HG03045 (cell line): ENCODE results near the gene IL1RAPL1.

Experiments
- ATAC-seq: cut with Tn5 transposase; IDR thresholded peaks from one replicate; pipeline ENCODE4 v1.9.1; 2021; ENCODE audit warnings: mild to moderate bottlenecking, moderate library complexity; ENCODE audit not compliant: unreplicated experiment

IL1RAPL1 gene

DNA sequence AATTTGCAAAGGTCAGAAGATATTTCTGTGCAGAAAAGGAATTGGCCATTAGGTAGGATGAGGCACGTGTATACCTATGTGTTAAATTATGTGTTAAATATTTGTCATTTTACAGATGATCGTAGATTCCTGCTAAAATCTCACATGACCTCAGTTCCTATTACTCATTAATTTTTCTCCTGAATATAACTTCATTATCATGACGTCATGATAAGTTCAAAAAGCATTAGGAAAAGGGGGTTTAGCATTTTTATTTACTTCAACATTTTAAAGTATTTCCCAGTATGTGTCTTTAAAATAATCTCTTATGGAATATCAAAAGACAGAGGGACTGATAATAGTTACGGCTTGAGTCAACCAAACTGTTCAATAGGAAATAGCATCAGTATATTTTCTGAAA is 372.8 kb downstream of the IL1RAPL1 start:
- ATAC-seq = no peak

DNA sequence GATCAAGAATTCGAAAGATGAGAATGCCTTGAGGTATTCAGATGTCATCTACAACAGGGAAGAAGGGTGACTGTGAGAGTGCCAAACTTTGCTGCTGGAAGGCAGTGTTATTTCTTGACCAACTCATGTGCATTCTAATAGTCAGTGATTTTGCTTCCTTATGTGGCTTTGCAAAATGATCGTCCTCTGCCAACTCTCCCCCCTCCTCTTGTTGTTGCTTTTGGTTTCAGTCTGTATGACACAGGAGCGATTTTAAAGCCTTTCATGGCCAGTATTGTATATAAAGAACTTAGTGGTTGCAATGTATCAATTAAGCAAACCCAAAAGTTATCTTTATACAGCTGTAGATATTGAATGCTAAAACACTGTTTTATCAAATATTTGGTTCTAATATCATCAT is 379.1 kb downstream of the IL1RAPL1 start:
- no peak for ATAC-seq

- no peak for ATAC-seq
Observed at GRCh38 chrX:28969126-28969525, 381.9 kb downstream of the IL1RAPL1 start.

- ATAC-seq = no peak
Observed at GRCh38 chrX:28979877-28980276, 392.6 kb downstream of the IL1RAPL1 start.

DNA sequence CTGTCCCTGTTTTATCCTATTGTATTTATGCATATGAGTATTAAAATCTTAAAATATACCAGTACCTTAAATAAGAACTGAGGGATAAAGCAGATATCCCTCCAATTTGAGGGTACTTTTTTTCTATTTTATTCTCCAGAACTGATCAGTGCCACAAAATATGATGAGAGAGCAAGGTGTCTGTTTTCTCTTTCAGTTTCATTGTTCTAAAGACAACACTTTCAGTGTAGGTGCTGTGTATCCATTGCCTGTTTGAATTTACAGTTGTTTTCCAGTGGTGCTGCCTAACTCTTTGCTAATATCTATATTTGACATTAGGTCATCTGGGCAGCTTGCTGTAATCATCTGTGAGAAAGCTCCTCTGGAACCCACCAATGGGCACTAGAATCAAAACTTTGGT is 394.7 kb downstream of the IL1RAPL1 start:
- ATAC-seq = no peak

DNA sequence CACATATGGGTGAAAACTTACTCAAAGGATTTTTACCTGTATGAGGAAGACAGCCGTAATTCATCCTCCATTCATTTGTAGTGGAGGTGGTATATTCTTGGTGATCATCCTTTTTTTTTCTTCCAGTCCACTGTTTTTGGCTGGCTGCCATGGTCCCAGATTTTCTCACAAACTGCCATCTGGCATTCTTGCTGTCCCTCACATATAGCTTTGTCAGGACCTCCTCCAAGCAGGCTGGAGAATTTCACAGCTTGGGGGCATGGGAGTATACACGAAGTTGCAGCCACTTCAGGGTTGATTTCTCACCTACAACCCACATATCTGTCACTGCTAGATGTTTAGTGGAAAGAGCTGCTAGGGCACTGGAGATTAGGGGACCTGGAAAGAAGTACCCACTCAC is 401.0 kb downstream of the IL1RAPL1 start:
- no peak for ATAC-seq

DNA sequence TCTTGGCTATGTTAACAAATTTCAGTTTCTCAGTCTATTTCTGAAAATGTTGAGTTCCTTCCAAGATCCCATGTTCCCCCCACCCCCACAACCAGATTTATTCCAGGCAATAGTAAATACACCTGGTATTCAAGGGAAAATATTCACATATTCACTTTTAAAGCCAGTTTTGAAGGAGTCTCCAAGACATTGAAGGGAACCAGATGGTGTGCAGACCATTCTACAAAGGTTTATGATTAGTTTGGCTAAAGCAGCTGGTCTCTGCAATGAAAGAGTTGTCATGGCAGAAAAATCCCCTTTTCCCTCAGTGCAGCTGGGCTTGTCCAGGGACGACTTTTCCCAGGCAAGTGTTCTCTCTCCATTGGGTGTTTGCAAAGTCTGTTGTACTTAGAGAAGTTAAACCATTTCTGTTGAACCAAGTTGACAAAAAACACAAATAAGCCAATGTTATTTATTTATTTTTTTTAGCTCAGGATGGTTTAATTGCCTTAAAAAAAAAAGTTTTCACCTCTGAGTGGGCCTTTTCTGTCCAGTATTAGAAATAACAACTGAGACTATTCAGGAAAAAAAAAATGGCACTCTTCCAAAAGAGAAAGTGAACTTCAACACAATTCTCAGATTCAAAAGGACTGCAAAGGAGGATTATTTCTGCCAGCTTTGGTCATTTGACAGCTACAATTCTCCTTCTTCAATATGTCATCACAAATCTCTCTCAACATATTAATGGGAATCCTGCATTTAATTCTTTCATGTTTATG is 410.6 kb downstream of the IL1RAPL1 start:
- no peak for ATAC-seq

GRCh38 chrX:28998609-28999135 is 411.4 kb downstream of the IL1RAPL1 start:
- no peak for ATAC-seq

GRCh38 chrX:29012867-29013266 is 425.6 kb downstream of the IL1RAPL1 start:
- no peak for ATAC-seq

- ATAC-seq = no peak
Observed at GRCh38 chrX:29023207-29023606, 436.0 kb downstream of the IL1RAPL1 start.

DNA sequence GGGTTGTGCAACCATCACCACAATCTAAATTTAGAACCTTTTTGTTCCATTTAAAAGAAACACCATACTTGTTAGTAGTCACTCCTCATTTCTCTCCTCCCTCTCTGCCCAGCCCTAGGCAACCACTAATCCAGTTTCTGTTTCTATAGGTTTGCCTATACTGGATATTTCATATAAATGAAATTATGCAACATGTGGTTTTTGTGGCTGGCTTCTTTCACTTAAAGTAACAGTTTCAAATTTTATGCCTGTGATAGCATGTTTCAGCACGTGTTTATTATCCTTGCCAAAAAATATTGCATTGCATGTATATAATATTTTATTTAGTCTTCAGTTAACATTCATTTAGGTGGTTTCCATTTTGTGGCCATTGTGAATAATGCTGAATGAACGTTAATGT is 437.6 kb downstream of the IL1RAPL1 start:
- no peak for ATAC-seq

DNA sequence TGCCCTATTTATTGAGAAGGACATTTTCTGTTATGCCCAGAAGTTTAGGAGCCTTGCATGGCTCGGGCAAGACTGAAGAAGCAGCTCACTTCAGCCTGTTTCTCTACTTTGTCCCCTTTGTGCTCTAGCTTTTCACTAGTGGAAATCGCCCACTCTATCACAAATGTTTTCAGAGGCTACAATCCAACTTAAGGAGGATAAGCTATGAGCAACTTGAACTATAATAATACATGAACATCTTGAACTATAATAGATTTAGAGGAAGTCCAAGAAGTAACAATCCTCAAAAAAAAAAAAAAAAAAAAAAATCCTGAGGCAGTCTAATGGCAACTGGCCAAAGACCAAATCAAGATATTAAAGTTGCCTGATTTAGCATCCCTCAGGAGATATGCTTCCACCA is 452.3 kb downstream of the IL1RAPL1 start:
- no peak for ATAC-seq

DNA sequence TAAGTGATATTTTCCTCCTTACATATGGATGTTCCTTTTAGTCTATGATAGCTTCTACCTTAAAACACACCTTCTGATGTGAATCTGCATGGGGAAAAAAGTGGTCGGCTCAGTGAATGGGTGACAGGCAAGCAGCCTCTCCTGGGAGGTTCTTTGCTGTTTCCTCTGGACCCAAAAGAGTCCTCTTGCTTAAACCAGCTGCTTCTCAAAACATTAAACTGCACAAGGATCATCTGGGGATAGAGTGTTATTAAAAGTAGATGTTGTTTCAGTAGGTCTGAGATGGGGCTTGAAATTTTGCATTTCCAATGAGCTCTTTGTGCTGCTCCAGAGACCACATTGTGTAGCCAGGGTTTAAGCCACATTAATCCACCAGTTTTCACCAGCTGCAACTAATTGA is 452.9 kb downstream of the IL1RAPL1 start:
- no peak for ATAC-seq

GRCh38 chrX:29042341-29042740 is 455.1 kb downstream of the IL1RAPL1 start:
- no peak for ATAC-seq

- ATAC-seq = no peak
Observed at GRCh38 chrX:29043746-29044145, 456.5 kb downstream of the IL1RAPL1 start.

GRCh38 chrX:29044423-29045184 is 457.4 kb downstream of the IL1RAPL1 start:
- no peak for ATAC-seq

DNA sequence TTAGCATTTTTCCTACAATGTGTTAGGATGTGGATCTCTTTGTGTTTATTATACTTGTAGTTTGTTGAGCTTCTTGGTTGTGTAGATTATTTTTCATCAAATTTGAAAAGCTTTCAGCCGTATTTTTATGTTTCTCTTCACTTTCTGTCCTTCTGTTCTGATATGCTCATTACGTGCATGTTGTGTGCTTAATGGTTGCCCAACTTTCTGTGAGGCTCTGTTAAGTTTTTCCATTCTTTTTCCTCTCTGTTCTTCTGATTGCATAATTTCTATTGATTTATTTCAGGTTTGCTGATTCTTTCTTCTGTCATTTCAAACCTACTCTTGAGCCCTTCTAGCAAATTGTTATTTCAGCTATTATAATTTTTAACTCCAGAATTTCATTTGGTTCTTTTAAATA is 478.2 kb downstream of the IL1RAPL1 start:
- no peak for ATAC-seq

GRCh38 chrX:29066516-29066915 is 479.3 kb downstream of the IL1RAPL1 start:
- no peak for ATAC-seq

DNA sequence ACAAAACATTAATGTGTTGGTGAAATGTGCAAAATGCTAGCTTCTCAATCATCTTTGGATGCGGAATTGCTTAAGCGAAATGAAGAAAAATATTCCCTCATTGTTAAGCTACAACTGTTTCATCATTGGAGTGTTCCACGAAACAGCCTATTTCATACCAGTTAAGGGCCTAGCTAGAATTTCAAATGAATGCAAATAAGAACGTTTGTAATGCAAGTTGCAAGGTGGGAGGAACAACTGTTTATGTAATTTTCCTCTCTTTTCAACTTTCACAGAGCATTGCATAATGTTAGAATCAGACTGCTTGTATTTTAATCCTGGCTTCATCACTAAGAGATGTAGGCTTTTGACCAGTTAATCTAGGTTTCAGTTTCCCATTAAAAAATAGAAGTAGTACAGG is 480.1 kb downstream of the IL1RAPL1 start:
- ATAC-seq = no peak

DNA sequence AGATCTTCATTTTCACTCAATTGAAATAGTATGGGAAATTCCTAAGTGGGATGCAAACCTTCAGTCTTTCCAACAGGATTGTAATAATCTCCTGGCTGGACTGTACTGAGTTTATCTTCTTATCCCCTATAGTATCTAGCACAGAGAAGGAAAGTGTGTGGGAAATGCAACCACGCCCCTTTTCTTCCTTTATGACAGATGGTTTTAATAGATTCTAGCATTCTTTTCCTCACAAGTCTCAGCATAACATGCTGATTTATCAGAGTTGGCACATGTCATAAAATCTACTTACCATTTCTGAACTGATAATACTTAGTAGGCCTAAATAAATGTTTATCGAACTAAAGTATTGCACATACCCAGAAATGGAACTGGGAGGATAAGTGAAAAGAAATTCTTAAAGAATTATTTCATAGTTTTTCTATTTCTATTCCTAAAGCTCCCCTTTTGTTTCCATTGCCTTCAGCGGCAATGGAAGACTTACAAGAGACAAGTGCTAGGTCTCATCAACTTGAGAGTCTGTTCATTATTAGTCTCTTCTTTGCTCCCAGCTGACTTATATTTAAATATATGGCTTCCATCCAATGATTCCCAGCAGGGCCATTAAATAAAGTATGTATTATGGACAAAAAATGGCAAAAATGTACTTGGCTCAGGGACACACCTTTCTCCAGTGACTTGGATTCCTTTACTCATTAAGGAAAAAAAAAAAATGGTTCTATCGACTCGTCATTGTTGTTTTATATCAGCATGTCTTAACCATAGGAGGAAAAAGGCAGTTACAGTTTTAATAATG is 484.5 kb downstream of the IL1RAPL1 start:
- no peak for ATAC-seq

- ATAC-seq = no peak
Observed at GRCh38 chrX:29082558-29082957, 495.3 kb downstream of the IL1RAPL1 start.
